NCI-H345 treated with DMSO at 0.1 percent for 48 hours (cell line): Measurements from ENCODE around the gene ZNF654.
A peak's percentile ranks its signal among the peaks of the same experiment; 100 is the strongest.
"Not testable (repeated sequence)": the region's sequence is repeated elsewhere in the genome, so short reads cannot be mapped to it uniquely, and the experiment has no call there.

Source experiments
- DNase-seq: peaks from one replicate; lab custom pipeline; 2025; ENCODE audit not compliant: unreplicated experiment; lab: John Stamatoyannopoulos, UW

Gene ZNF654

GRCh38 chr3:88058581-88059379 lies at the start of gene ZNF654, which contains the start of gene CGGBP1:
Gene ZNF654, plus strand, starts transcription at chr3:88059255. Its CDS starts 65 bp downstream, at chr3:88059320.
Gene CGGBP1, minus strand, starts transcription at chr3:88059005. Its CDS starts 3,029 bp downstream, at chr3:88055976.
- peak; percentile 77 for DNase-seq

DNA sequence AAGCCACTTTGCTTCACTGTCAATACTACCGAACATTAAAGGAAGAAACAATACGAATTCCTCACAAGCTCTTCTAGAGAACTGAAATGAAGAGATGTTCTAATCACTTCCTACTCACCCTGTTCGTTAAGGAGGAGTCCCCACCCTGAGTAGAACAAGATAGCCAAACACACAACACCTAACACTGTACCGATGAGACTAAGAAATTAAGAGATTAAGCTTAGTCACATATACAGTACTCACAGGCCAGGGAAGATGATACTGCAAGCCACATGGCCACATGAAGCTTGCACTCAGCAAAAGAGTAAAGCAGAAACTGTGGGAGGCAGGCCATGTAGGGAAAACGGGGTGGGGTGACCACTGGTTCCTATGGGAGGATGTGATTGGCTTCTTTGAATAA lies 48.2 kb upstream of the ZNF654 start:
- DNase-seq = no peak

GRCh38 chr3:88013592-88013991 lies 45.5 kb upstream of the ZNF654 start:
- DNase-seq = no peak

DNA sequence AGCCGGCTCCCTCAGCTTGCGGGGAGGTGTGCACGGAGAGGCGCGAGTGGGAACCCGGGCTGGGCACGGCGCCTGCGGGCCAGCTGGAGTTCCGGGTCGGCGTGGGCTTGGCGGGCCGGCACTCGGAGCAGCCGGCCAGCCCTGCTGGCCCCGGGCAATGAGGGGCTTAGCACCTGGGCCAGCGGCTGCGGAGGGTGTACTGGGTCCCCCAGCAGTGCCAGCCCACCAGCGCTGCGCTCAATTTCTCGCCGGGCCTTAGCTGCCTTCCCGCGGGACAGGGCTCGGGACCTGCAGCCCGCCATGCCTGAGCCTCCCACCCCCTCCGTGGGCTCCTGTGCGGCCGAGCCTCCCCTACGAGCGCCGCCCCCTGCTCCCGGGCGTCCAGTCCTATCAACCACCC lies 43.4 kb upstream of the ZNF654 start:
- DNase-seq = not testable (repeated sequence)

- no peak for DNase-seq
Observed at GRCh38 chr3:88019024-88019423, 40.0 kb upstream of the ZNF654 start.

GRCh38 chr3:88025001-88025552 lies 34.0 kb upstream of the ZNF654 start:
- no peak for DNase-seq

DNA sequence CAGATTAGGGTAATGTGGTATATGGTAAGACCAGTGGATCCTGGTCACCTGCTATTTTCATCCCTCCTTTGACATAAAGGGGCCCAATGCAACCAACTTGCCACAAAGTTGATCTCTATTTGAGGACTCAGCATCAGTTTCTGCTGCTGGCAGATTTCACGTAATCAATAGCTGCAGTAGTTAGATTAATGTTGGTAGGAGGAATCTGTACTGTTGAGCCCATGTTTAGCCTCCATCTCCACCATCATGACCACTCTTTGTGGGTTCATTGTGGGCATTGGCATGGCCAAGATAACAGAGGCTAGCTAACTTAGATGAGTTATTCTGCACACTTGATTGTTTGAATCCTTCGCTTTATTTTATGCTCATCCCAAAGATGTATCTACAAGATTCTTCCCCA lies 30.2 kb upstream of the ZNF654 start:
- DNase-seq = no peak

DNA sequence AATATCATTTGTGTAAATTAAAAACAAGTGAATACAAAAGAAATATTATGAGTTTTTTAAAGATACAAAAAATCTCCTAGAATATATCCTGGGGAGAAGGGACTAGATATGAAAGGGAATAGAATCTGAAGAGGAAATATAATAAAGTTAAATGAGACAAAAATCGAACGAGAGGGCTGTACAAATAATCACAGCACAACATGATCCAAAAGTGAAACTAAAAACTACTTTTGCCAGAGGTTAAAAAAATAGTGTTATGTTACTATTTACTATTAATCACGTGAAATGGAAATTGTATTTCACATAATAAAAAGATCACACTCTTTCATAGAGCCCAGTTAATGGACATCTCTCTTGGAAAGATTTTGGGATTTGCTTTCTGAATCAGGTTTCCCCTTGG lies 28.8 kb upstream of the ZNF654 start:
- no peak for DNase-seq

DNA sequence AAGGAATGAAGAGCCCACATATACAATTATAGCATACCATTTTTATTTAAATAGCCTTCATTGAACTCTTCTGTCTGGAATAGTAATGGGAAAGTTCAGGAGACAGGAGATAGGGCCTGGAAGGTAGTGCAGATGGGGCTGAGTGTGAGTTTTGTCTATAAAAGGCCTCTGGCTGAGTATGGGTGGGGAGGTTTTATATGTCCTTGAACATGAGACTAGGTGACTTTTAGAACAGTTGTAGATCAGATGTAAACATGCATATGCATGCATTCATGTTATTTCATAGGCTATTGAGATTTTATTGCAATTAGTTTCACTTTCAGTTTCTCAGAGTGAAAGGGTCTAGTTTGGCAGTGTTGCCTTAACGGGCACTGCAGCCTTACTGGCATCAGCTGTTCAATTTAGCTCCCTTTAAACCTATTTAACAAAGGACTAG lies 27.4 kb upstream of the ZNF654 start:
- peak; percentile 46 for DNase-seq

- DNase-seq = no peak
Observed at GRCh38 chr3:88032245-88032644, 26.8 kb upstream of the ZNF654 start.

GRCh38 chr3:88033079-88033478 lies 26.0 kb upstream of the ZNF654 start:
- DNase-seq = no peak

GRCh38 chr3:88033808-88034207 lies 25.2 kb upstream of the ZNF654 start:
- DNase-seq = no peak

DNA sequence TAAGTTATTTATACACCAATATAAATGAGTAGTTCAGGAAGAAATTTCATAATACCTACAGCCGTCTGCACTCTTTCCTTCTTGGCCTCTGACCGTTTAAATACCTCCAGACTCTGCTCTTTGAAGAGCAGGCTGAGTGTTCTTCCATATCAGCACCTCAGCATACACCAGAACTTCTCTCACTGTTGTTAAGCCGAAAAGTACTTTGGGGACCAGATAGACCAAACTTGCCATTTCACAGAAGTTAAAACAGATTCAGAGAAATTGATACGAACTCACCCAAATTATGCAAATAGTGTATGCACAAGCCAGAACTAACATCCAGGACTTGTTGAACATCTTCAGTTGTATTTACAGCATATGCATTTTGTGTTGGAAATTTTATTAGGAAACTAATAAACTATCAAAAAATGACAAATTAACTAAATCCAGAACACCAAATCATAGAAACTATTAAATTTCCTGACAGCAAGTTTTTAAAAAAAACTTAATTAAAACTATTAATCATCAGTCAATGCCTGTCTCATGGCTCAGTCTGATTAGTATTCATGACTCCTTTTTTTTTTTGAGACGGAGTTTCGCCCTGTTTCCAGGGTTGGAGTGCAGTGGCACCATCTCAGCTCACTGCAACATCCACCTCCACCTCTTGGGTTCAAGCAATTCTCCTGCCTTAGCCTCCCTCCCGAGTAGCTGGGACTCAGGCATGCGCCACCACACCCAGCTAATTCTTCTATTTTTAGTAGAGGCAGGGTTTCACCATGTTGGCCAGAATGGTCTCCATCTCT lies 24.4 kb upstream of the ZNF654 start:
- DNase-seq = no peak

DNA sequence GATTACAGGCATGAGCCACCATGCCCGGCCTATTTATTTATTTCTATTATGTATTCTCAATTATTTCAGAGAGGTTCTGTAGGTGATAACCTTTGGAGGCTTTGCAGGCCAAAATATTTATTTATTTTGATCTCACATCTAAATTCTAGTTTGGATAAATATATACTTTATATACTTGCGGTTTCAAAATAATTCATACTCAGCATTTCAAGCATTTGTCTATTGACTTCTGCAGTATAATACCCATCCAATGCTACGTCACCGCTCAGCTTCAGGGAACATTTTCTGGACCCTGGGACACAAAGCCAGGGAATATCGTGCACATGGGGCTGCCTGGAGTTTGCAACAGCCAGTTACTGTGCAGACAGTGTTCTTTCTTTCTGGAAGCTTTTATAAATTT lies 22.8 kb upstream of the ZNF654 start:
- no peak for DNase-seq

DNA sequence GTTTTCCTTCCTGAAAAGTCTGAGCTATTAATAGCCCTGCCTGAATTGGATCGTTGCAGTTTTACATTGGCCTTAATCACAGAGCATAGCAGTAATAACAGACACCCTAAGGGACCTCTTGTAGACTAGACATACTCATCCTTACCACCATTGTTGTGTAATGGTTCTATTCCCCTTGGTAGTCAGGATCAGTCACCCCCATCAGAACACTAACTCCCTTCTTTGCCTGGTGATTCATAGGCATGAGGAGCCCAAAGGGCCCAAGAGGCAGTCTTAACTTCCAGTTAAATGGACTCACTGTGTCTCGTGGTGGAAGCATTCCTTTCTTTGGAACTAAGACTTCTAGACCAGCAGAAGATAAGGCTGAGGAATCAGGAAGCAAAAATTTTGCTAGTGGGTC lies 20.5 kb upstream of the ZNF654 start:
- no peak for DNase-seq

- no peak for DNase-seq
Observed at GRCh38 chr3:88040529-88040928, 18.5 kb upstream of the ZNF654 start.

- DNase-seq = no peak
Observed at GRCh38 chr3:88041005-88041404, 18.1 kb upstream of the ZNF654 start.

DNA sequence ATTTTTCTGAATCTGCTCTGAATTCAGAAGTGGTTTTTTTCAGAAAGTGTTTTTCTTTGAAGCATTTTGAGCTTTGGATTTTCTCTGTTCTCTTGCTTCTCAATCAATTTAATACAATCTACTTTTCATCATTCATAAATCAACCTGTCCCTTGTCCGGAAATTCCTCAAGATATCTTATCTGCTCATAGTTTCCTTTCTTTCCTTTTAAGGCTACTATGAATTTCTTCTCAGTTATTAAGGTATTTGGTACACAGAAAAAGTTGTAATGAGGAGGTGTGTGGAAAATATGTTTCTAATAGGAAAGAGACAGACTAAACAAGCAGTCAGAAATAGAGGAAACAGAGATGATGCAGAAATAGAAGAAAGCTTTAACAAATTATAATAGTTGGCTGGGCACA lies 14.6 kb upstream of the ZNF654 start:
- DNase-seq = no peak

DNA sequence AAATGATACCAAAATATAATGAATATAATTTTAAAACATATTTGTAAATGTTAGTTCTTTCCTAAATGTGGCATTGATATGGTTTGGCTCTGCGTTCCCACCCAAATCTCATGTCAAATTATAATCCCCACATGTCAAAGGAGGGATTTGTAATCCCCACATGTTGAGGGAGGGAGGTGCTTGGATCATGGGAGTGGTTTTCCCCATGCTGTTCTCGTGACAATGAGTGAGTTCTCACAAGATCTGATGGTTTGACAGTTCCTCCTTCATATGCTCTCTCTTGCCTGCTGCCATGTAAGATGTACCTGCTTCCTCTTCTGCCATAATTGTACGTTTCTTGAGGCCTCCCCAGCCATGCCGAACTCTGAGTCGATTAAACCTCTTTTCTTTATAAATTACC lies 12.3 kb upstream of the ZNF654 start:
- no peak for DNase-seq

DNA sequence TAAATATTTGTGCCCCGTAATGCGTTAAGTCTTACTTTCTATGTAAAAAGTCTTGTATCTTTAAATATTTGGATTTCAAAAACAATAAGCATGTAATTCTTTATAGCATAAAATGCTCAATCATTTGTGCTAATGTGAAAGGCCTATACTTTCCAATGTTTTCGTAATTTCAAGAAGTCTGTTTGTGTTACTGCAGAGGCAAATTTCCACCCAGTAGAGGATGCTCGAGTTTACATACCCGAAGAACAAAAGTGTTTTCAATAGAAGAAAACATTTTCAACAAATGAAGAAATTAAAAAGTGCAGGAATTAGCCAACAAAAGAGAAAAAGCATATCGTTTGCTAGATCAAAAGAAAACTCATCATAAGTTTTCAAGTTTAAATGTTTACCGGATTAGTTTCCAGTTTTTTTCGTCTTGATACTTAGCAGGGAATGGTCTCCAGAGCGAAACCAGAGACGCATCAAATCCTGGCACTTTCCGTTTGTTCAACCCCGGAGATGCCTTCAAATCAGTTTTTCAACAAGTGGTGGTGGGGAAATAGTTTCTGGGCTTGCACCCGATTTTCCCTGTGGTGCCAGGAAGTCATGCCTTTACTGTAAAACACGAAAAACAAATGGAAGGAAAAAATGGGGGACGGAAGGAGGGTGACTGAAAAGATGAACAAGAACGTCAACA lies 1.3 kb upstream of the ZNF654 start:
- no peak for DNase-seq

DNA sequence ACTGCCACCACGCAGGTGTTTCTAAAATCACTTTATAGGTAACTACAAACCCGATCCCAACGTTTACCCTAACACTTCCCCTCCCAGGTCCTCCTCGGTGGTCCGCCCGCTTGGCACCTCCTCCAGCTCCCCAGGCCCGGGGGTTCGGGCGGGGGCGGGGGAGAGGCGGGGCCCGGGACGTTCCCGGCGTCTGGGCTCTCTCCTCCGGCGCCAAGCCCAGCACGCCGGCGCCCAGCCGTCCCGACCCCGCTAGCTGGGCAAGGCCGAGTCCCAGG lies 812 bp upstream of the ZNF654 start:
- peak; percentile 33 for DNase-seq
